Measurements from ENCODE around the gene FAM25G.

GRCh38 chr10:47457528-47457820 is 34.0 kb downstream of the FAM25G start:
- no peak for TF ChIP-seq CTCF (IDR thresholded peaks at IDR 0.05)
- TF ChIP-seq POLR2A (IDR thresholded peaks at IDR 0.05) = no peak

Measured in lower leg skin (tissue), 3 donors.